Astrocyte (in vitro differentiated cells and primary cell): ENCODE data around the gene LRRC37A.

Experiments
- EZH2 ChIP-seq: IDR thresholded peaks from 2 replicates; pipeline ENCODE4 v1.6.1; 2012; ENCODE audit warnings: mild to moderate bottlenecking, low read length, inconsistent platforms; ENCODE audit not compliant: insufficient read depth
- TF ChIP-seq, protein P1 (sequence below): IDR thresholded peaks from 2 replicates; pipeline ENCODE4 v1.5.1; 2011; ENCODE audit warnings: low read depth, mild to moderate bottlenecking, inconsistent platforms, low read length, moderate library complexity; ENCODE audit not compliant: insufficient read depth

- TF ChIP-seq, protein P1, sequence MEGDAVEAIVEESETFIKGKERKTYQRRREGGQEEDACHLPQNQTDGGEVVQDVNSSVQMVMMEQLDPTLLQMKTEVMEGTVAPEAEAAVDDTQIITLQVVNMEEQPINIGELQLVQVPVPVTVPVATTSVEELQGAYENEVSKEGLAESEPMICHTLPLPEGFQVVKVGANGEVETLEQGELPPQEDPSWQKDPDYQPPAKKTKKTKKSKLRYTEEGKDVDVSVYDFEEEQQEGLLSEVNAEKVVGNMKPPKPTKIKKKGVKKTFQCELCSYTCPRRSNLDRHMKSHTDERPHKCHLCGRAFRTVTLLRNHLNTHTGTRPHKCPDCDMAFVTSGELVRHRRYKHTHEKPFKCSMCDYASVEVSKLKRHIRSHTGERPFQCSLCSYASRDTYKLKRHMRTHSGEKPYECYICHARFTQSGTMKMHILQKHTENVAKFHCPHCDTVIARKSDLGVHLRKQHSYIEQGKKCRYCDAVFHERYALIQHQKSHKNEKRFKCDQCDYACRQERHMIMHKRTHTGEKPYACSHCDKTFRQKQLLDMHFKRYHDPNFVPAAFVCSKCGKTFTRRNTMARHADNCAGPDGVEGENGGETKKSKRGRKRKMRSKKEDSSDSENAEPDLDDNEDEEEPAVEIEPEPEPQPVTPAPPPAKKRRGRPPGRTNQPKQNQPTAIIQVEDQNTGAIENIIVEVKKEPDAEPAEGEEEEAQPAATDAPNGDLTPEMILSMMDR: no peak
- no peak for TF ChIP-seq EZH2
Measured at GRCh38 chr17:46273541-46274236, 21.2 kb upstream of the LRRC37A start.
